GM23338 (cell line): ENCODE data around the gene CCDC200.
"Not testable (repeated sequence)": the region's sequence is repeated elsewhere in the genome, so short reads cannot be mapped to it uniquely, and the experiment has no call there.

Experiments
- CREB1 ChIP-seq: fragments of 250-450 bp; sonication (Bioruptor Pico); IDR thresholded peaks from 2 replicates; pipeline ENCODE4 v1.5.0; 2020; ENCODE audit warnings: low read depth, mild to moderate bottlenecking, moderate library complexity
- CTCF ChIP-seq, 2 experiments: fragments of 200-600 bp in 1 of 2; sonication (generic) in 1 of 2; conservative IDR thresholded peaks; 2 replicates each; pipeline versions ENCODE4 v1.5.1 to v1.6.1; 2016 to 2017; ENCODE audit warnings: antibody characterized with exemption in 2 of 2, low read depth in 2 of 2, mild to moderate bottlenecking in 2 of 2, moderate library complexity in 1 of 2
- EZH2 ChIP-seq: fragments of 200-600 bp; sonication (generic); IDR thresholded peaks from one replicate; pipeline ENCODE4 v1.8.0; 2017; ENCODE audit warnings: antibody characterized with exemption, mild to moderate bottlenecking, low read depth; ENCODE audit not compliant: unreplicated experiment
- EZH2phosphoT487 ChIP-seq: fragments of 200-600 bp; sonication (generic); IDR thresholded peaks from one replicate; pipeline ENCODE4 v1.8.1; 2018; ENCODE audit warnings: antibody characterized with exemption; ENCODE audit not compliant: unreplicated experiment
- JUNB ChIP-seq: IDR thresholded peaks from one replicate; pipeline ENCODE4 v1.6.1; 2016; ENCODE audit warnings: antibody characterized with exemption; ENCODE audit not compliant: unreplicated experiment
- POLR2AphosphoS5 ChIP-seq: IDR thresholded peaks from 2 replicates; pipeline ENCODE4 v1.6.1; 2016; ENCODE audit warnings: antibody characterized with exemption, low read depth
- REST ChIP-seq: IDR thresholded peaks from one replicate; pipeline ENCODE4 v1.6.1; 2018; ENCODE audit warnings: antibody characterized with exemption; ENCODE audit not compliant: unreplicated experiment

DNA sequence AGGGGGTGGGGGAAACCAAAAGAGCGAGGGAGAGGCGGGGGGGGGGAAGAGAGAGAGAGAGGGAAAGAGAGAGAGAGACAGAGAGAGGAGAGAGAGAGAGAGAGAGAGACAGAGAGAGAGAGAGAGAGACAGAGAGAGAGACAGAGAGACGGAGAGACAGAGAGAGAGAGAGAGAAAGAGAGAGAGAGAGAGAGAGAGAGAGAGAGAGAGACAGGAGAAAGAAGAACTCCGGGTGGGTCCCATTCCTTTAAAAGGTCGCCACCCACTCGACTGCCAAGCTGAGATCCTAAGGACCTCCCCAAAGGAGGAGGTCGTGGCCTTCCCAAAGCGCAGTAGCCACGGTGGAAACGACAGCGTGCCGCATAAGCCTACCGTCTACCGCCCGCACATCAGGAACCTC, 4.8 kb upstream of the CCDC200 start:
- TF ChIP-seq CTCF (conservative IDR thresholded peaks at IDR 0.05; ENCODE audit: low read depth in 2 of 2); EZH2; EZH2phosphoT487; POLR2AphosphoS5; JUNB; REST; CREB1 (CRISPR knock-in tag): not testable (repeated sequence)
